ENCODE results near the gene CAMP. TPM values are rescaled to one million over a fixed set of nuclear protein-coding genes. Genes with fewer than 3 reads are reported as not detected.
"Not testable (repeated sequence)": the region's sequence is repeated elsewhere in the genome, so short reads cannot be mapped to it uniquely, and the experiment has no call there.

The CAMP gene
- total RNA-seq, 1 experiment from 2014 or later, result 0.45 TPM

DNA sequence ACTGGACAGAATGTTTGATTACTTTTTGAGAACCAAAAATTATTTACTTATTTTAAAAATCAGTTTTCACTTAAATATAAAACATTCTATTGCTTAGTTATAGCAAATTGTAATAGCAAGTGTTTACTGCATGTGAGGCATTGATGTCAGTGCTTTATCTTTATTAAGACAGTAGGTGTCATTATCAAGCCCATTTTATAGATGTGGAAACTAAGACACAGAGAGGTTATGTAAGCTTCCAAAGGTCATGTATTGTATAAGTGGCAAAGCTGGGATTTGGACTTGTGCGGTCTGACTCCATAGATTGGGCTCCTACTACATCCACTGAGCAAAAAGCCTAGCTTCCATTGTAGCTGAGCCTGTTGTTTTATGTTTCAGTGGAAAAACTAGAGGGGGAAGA lies 35.2 kb downstream of the CAMP start:
- H3K4me3 ChIP-seq, result no peak overlapping the region
- H3K36me3 ChIP-seq, result peaks cover 4% of the 10 kb centered on the region
- no peaks in the 10 kb centered on the region for H3K27me3 ChIP-seq
- H3K9me3 ChIP-seq (replicated peaks), result no peaks in the 10 kb centered on the region
- DNase-seq, result no peak
- H3K27ac ChIP-seq, result no peak overlapping the region
- no peaks in the 10 kb centered on the region for H3K4me1 ChIP-seq

DNA sequence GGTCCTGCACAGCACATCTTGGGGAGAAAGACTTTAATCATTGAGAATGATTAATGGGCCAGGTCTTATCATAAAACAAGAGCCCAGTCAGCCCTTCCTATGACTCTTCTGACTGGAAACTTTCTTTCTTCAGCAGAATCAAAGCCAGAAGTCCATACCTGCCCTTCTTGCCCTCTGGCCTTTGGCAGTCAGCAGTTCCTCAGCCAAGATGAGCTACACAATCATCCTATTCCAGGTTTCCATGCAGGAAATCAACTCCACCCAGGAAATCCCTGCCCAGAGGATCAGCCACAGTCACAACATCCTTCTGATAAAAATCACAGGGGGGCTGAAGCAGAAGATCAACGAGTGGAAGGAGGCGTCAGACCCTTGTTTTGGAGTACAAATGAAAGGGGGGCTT lies 44.5 kb downstream of the CAMP start:
- Histone ChIP-seq H3K4me1 (no peaks in the 10 kb centered on the region), H3K27me3 (no peaks in the 10 kb centered on the region), H3K36me3 (peaks cover 10% of the 10 kb centered on the region), H3K9me3 (replicated peaks) (0 out of 2 replicates have a peak, but pooled peaks cover 2% of the 10 kb centered on the region), H3K27ac (no peak overlapping the region), H3K4me3 (no peak overlapping the region)
- DNase-seq, result no peak

DNA sequence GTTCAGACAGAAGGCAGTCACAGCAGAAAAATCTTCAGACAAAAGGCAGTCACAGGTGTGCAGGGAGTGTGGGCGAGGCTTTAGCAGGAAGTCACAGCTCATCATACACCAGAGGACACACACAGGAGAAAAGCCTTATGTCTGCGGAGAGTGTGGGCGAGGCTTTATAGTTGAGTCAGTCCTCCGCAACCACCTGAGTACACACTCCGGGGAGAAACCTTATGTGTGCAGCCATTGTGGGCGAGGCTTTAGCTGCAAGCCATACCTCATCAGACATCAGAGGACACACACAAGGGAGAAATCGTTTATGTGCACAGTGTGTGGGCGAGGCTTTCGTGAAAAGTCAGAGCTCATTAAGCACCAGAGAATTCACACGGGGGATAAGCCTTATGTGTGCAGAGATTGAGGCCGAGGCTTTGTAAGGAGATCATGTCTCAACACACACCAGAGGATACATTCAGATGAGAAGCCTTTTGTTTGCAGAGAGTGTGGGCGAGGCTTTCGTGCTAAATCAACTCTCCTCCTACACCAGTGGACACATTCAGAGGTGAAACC lies 45.2 kb downstream of the CAMP start:
- Histone ChIP-seq H3K36me3 (peaks cover 10% of the 10 kb centered on the region; the same call in 1 of the 2 replicates), H3K27me3 (no peaks in the 10 kb centered on the region), H3K4me3 (no peak overlapping the region), H3K9me3 (replicated peaks) (0 out of 2 replicates have a peak, but pooled peaks cover 3% of the 10 kb centered on the region), H3K4me1 (no peaks in the 10 kb centered on the region), H3K27ac (no peak overlapping the region)
- no peak for DNase-seq

- H3K27me3 ChIP-seq, result no peaks in the 10 kb centered on the region
- H3K36me3 ChIP-seq, result peaks cover 10% of the 10 kb centered on the region; the same call in 1 of the 2 replicates
- H3K27ac ChIP-seq, result no peak overlapping the region
- H3K4me1 ChIP-seq, result 0 out of 2 replicates have a peak, but pooled peaks cover 2% of the 10 kb centered on the region
- H3K9me3 ChIP-seq (replicated peaks), result 0 out of 2 replicates have a peak, but pooled peaks cover 3% of the 10 kb centered on the region
- H3K4me3 ChIP-seq, result no peak overlapping the region
- DNase-seq, result no peak
Measured at GRCh38 chr3:48268936-48269561, 45.8 kb downstream of the CAMP start.

- 0 out of 2 replicates have a peak, but pooled peaks cover 3% of the 10 kb centered on the region for H3K9me3 ChIP-seq (replicated peaks)
- no peaks in the 10 kb centered on the region for H3K27me3 ChIP-seq
- peaks cover 10% of the 10 kb centered on the region; the same call in 1 of the 2 replicates for H3K36me3 ChIP-seq
- H3K4me3 ChIP-seq, result no peak overlapping the region
- H3K4me1 ChIP-seq, result peaks cover 3% of the 10 kb centered on the region; the same call in 1 of the 2 replicates
- DNase-seq, result no peak
- H3K27ac ChIP-seq, result no peak overlapping the region
Measured at GRCh38 chr3:48269592-48269991, 46.3 kb downstream of the CAMP start.

DNA sequence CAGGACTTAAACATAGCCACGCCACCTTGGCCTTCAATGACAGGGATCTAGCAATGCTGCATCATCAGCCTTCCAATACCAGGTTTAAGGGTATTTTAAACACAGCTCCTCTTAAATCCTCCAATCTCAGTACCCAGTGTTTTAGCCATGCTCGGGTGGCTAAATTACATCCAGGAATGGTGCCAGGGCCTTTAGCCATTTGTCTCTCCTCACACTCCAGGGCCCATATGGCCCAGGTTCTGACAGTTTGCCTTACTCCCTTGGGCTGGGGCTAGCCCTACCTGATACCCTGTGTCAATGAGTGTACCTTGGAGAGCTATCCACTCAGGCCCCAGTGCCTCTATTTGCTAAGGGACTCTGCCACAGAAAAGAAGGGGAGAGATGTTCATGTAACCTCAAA lies 47.0 kb downstream of the CAMP start:
- H3K27ac ChIP-seq, result no peak overlapping the region
- H3K27me3 ChIP-seq, result no peaks in the 10 kb centered on the region
- no peak for DNase-seq
- H3K36me3 ChIP-seq, result peaks cover 10% of the 10 kb centered on the region; the same call in 1 of the 2 replicates
- no peak overlapping the region for H3K4me3 ChIP-seq
- peaks cover 11% of the 10 kb centered on the region for H3K4me1 ChIP-seq
- 0 out of 2 replicates have a peak, but pooled peaks cover 3% of the 10 kb centered on the region for H3K9me3 ChIP-seq (replicated peaks)

- H3K36me3 ChIP-seq; H3K4me3 ChIP-seq; H3K27me3 ChIP-seq; DNase-seq; H3K27ac ChIP-seq; H3K9me3 ChIP-seq (replicated peaks): not testable (repeated sequence)
- H3K4me1 ChIP-seq, result peaks cover 20% of the 10 kb centered on the region
Measured at GRCh38 chr3:48271223-48271622, 47.9 kb downstream of the CAMP start.

- Histone ChIP-seq H3K4me3 (no peak overlapping the region), H3K27ac (no peak overlapping the region), H3K4me1 (peaks cover 20% of the 10 kb centered on the region), H3K9me3 (replicated peaks) (0 out of 2 replicates have a peak, but pooled peaks cover 3% of the 10 kb centered on the region), H3K27me3 (no peaks in the 10 kb centered on the region), H3K36me3 (peaks cover 3% of the 10 kb centered on the region; the same call in 1 of the 2 replicates)
- DNase-seq, result peak in 1 of 2 experiments; percentile 9
Measured at GRCh38 chr3:48271763-48272498, 48.6 kb downstream of the CAMP start.

DNA sequence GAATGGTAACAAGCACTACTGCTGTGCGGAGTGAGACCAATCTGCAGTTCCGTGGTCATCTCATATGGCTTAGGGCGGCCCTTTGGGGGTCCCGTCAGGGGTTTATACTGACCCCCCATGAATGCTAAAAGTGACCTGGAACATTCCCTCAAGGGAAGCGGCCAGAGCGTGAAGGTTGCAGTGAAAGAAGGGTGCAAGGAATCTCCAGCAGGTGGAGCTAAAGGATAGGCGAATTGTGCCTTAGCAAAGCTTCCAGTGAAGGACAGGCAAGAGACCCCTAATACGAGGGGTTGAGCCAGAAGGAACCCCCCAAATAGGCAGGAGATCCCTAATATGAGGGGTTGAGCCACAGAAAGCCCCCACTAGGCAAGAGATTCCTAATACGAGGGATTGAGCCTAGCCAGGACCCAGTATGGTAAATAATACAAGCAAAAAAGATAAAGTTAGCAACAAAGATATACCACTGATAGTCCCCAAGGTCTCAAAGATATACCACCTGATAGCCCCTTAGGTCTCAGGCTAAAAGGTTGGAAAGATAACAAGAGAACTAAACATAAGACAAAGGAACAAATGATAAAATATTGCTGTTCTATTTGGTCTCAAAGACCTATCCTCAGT lies 50.4 kb downstream of the CAMP start:
- Histone ChIP-seq H3K36me3 (peaks cover 3% of the 10 kb centered on the region; the same call in 1 of the 2 replicates), H3K27ac (no peak overlapping the region), H3K4me3 (no peak overlapping the region), H3K4me1 (peaks cover 20% of the 10 kb centered on the region), H3K9me3 (replicated peaks) (0 out of 2 replicates have a peak, but pooled peaks cover 3% of the 10 kb centered on the region), H3K27me3 (no peaks in the 10 kb centered on the region)
- peak; percentile 50 to 82 for DNase-seq

- H3K27me3 ChIP-seq, result no peaks in the 10 kb centered on the region
- H3K27ac ChIP-seq, result peak overlapping the region; percentile 33
- no peak for DNase-seq
Measured at GRCh38 chr3:48274452-48274851, 51.2 kb downstream of the CAMP start.

More at GRCh38 chr3:48274452-48274851, 51.2 kb downstream of the CAMP start:
- Histone ChIP-seq H3K36me3 (peaks cover 3% of the 10 kb centered on the region; the same call in 1 of the 2 replicates), H3K4me1 (peaks cover 20% of the 10 kb centered on the region), H3K4me3 (no peak overlapping the region), H3K9me3 (replicated peaks) (0 out of 2 replicates have a peak, but pooled peaks cover 3% of the 10 kb centered on the region)

Other genes starting within 250 kb of the CAMP start
- 62.5 and 65.4 TPM in 2 replicates for gene MAP4, start 207.1 kb upstream of the CAMP start, total RNA-seq (2014; rRNA removed; shearing (Covaris generic))
- 83.1 and 92.0 TPM in 2 replicates for gene CDC25A, start 35.1 kb upstream of the CAMP start, total RNA-seq (2014; rRNA removed; shearing (Covaris generic))
- gene ZNF589, start 17.6 kb downstream of the CAMP start, total RNA-seq (2014; rRNA removed; shearing (Covaris generic)), result 9.8 and 9.9 TPM in 2 replicates
- 28.2 and 30.9 TPM in 2 replicates for gene NME6, start 77.9 kb downstream of the CAMP start, total RNA-seq (2014; rRNA removed; shearing (Covaris generic))
- gene SPINK8, start 110.2 kb downstream of the CAMP start, total RNA-seq (2014; rRNA removed; shearing (Covaris generic)), result not detected in 2 replicates
- 0.30 and 0.35 TPM in 2 replicates for gene FBXW12, start 148.7 kb downstream of the CAMP start, total RNA-seq (2014; rRNA removed; shearing (Covaris generic))
- gene PLXNB1, start 206.6 kb downstream of the CAMP start, total RNA-seq (2014; rRNA removed; shearing (Covaris generic)), result 23.4 and 45.0 TPM in 2 replicates
- gene CCDC51, start 216.6 kb downstream of the CAMP start, total RNA-seq (2014; rRNA removed; shearing (Covaris generic)), result 11.3 and 12.0 TPM in 2 replicates
- 491 and 498 TPM in 2 replicates for gene TMA7, start 216.8 kb downstream of the CAMP start, total RNA-seq (2014; rRNA removed; shearing (Covaris generic))
- 12.4 and 12.8 TPM in 2 replicates for gene ATRIP, start 223.2 kb downstream of the CAMP start, total RNA-seq (2014; rRNA removed; shearing (Covaris generic))

All from SJCRH30 (cell line).